PC-3 (cell line): Measurements from ENCODE around the gene ADGRV1. TPM values are rescaled to one million over a fixed set of nuclear protein-coding genes. Genes with fewer than 3 reads are reported as not detected.
A peak's percentile ranks its signal among the peaks of the same experiment; 100 is the strongest.

Experiments
- ATAC-seq: fragments of 200-7000 bp; cut with Tn5 transposase; 2 replicates; pipeline ENCODE4 v1.9.1; 2020; ENCODE audit warnings: mild to moderate bottlenecking, moderate library complexity
- BruUV-seq: library from RNA; stranded (reverse); fragments of 400-500 nt; replicated peaks from 2 replicates; lab custom pipeline; 2021; lab: Mats Ljungman, UMichigan
- CTCF ChIA-PET: fragments of 300-600 bp; sonication (Branson Sonifier 250); formaldehyde crosslinking; loops from one replicate; lab custom pipeline; 2022; ENCODE audit warnings: antibody characterized with exemption; lab: Charles Lee
- POLR2A ChIA-PET: fragments of 300-600 bp; sonication (Branson Sonifier 250); formaldehyde crosslinking; loops from one replicate; lab custom pipeline; 2022; ENCODE audit warnings: antibody characterized with exemption; ENCODE audit not compliant: unreplicated experiment; lab: Charles Lee
- DNase-seq: peaks from one replicate; pipeline ENCODE4 v3.0.0-alpha.2; 2015
- H2AFZ ChIP-seq: fragments of 300-600 bp; sonication (generic); 2 replicates; pipeline ENCODE4 v1.6.0; 2016; ENCODE audit warnings: antibody characterized with exemption, low read length
- H3F3A ChIP-seq: fragments of 300-600 bp; sonication (generic); one replicate; pipeline ENCODE4 v1.6.0; 2017; ENCODE audit warnings: antibody characterized with exemption, low read length, control low read depth, mild to moderate bottlenecking; ENCODE audit not compliant: unreplicated experiment
- H3K27ac ChIP-seq: fragments of 300-600 bp; sonication (generic); 2 replicates; pipeline ENCODE4 v1.5.1; 2016; ENCODE audit warnings: mild to moderate bottlenecking, low read length
- H3K27me3 ChIP-seq: fragments of 300-600 bp; sonication (generic); 2 replicates; pipeline ENCODE4 v1.6.1; 2016; ENCODE audit warnings: low read length, mixed read lengths
- H3K36me3 ChIP-seq: fragments of 300-600 bp; sonication (generic); 2 replicates; pipeline ENCODE4 v1.6.1; 2016; ENCODE audit warnings: low read depth, mixed run types, low read length, mixed read lengths
- H3K4me1 ChIP-seq: fragments of 300-600 bp; sonication (generic); 2 replicates; pipeline ENCODE4 v1.5.1; 2016; ENCODE audit warnings: low read length; ENCODE audit not compliant: insufficient read depth
- H3K4me2 ChIP-seq: fragments of 300-600 bp; sonication (generic); 2 replicates; pipeline ENCODE4 v1.6.0; 2016; ENCODE audit warnings: low read length
- H3K4me3 ChIP-seq: fragments of 300-600 bp; sonication (generic); 2 replicates; pipeline ENCODE4 v1.5.1; 2016; ENCODE audit warnings: mild to moderate bottlenecking, low read length, mixed read lengths
- H3K79me2 ChIP-seq: fragments of 300-600 bp; sonication (generic); 2 replicates; pipeline ENCODE4 v1.6.1; 2017; ENCODE audit warnings: low read length, mixed read lengths
- H3K9ac ChIP-seq: fragments of 300-600 bp; sonication (generic); 2 replicates; pipeline ENCODE4 v1.6.0; 2016; ENCODE audit warnings: mild to moderate bottlenecking, low read length
- H3K9me2 ChIP-seq: fragments of 300-600 bp; sonication (generic); replicated peaks from 2 replicates; pipeline ENCODE4 v1.6.1; 2016; ENCODE audit warnings: mixed run types, low read length, mixed read lengths
- H3K9me3 ChIP-seq: fragments of 300-600 bp; sonication (generic); 2 replicates; pipeline ENCODE4 v1.6.1; 2016; ENCODE audit warnings: low read length, mixed read lengths
- H4K20me1 ChIP-seq: fragments of 300-600 bp; sonication (generic); 2 replicates; pipeline ENCODE4 v1.6.1; 2016; ENCODE audit warnings: low read length, mixed read lengths
- CTCF ChIP-seq: fragments of 300-600 bp; sonication (generic); conservative IDR thresholded peaks from 2 replicates; pipeline ENCODE4 v1.5.1; 2017; ENCODE audit warnings: antibody characterized with exemption, low read depth, mild to moderate bottlenecking, low read length
- EZH2 ChIP-seq: fragments of 300-600 bp; sonication (generic); IDR thresholded peaks from one replicate; pipeline ENCODE4 v1.6.1; 2017; ENCODE audit warnings: antibody characterized with exemption, mild to moderate bottlenecking, low read length; ENCODE audit not compliant: unreplicated experiment
- EZH2phosphoT487 ChIP-seq: fragments of 300-600 bp; sonication (generic); IDR thresholded peaks from 2 replicates; pipeline ENCODE4 v1.6.1; 2018; ENCODE audit warnings: mild to moderate bottlenecking, antibody characterized with exemption, low read length, borderline replicate concordance
- intact Hi-C: fragments of 100-400 bp; cut with micrococcal nuclease; formaldehyde crosslinking; loops from 2 replicates; pipeline ENCODE4 v1.9.0; 2023
- total RNA-seq: library from RNA; depleted of rRNA; stranded (reverse); fragments of >200 nt; gene quantifications from 2 replicates; pipeline ENCODE4 v1.2.3, GENCODE V29; 2014

Gene ADGRV1
- total RNA-seq, 1 experiment from 2014 or later = 22.7 TPM

- H3K27me3 ChIP-seq = no peaks in the 10 kb centered on the region
- BruUV-seq = no TSS peak
- no peak overlapping the region for H3K9ac ChIP-seq
- TF ChIP-seq EZH2phosphoT487 (no peak), CTCF (no peak), EZH2 (no peak)
- ATAC-seq (no peak), DNase-seq (no peak)
- no peak overlapping the region for H2AFZ ChIP-seq
- no peak overlapping the region for H3K4me3 ChIP-seq
- H3K9me2 ChIP-seq = no peaks in the 10 kb centered on the region
- ChIA-PET CTCF (no interaction called here), POLR2A (interaction anchor here (0.6 kb wide), 1 partner anchor 493 kb away, joined by 3 read pairs; no protein-coding TSS in a partner anchor)
- H3K36me3 ChIP-seq = no peaks in the 10 kb centered on the region
- H3F3A ChIP-seq = peaks cover 14% of the 10 kb centered on the region
- no peak overlapping the region for H3K27ac ChIP-seq
- no peaks in the 10 kb centered on the region for H4K20me1 ChIP-seq
- H3K9me3 ChIP-seq = no peaks in the 10 kb centered on the region
- H3K4me1 ChIP-seq = peaks cover 66% of the 10 kb centered on the region
- peak overlapping the region; percentile 75; the same call in 1 of the 2 replicates for H3K4me2 ChIP-seq
- intact Hi-C loops = no loop called here
- no peaks in the 10 kb centered on the region for H3K79me2 ChIP-seq
Measured at GRCh38 chr5:90890180-90890579, 331.6 kb downstream of the ADGRV1 start.

GRCh38 chr5:90894866-90895420 lies 336.3 kb downstream of the ADGRV1 start:
- CTCF ChIA-PET = no interaction called here
- ATAC-seq (no peak), DNase-seq (no peak)
- POLR2A ChIA-PET = interaction anchor here (0.5 kb wide), 1 partner anchor 421 kb away, joined by 3 read pairs; the partner anchor contains the start of gene MBLAC2
- BruUV-seq = no TSS peak
- H3K9ac ChIP-seq = no peak overlapping the region
- H2AFZ ChIP-seq = no peak overlapping the region
- no peaks in the 10 kb centered on the region for H4K20me1 ChIP-seq
- H3K27me3 ChIP-seq = no peaks in the 10 kb centered on the region
- H3K9me2 ChIP-seq = no peaks in the 10 kb centered on the region
- no peak overlapping the region for H3K4me2 ChIP-seq
- H3F3A ChIP-seq = no peaks in the 10 kb centered on the region
- H3K27ac ChIP-seq = no peak overlapping the region
- no peak for TF ChIP-seq EZH2phosphoT487
- no peak for TF ChIP-seq EZH2
- no peak for TF ChIP-seq CTCF
- peaks cover 57% of the 10 kb centered on the region for H3K4me1 ChIP-seq
- intact Hi-C loops = no loop called here
- no peak overlapping the region for H3K4me3 ChIP-seq
- no peaks in the 10 kb centered on the region for H3K36me3 ChIP-seq
- no peaks in the 10 kb centered on the region for H3K9me3 ChIP-seq
- H3K79me2 ChIP-seq = no peaks in the 10 kb centered on the region

GRCh38 chr5:90897618-90898017 lies 339.0 kb downstream of the ADGRV1 start:
- H3K9ac ChIP-seq = no peak overlapping the region
- no peak for ATAC-seq
- intact Hi-C loops = no loop called here
- no peaks in the 10 kb centered on the region for H3K27me3 ChIP-seq
- H3F3A ChIP-seq = no peaks in the 10 kb centered on the region
- no peaks in the 10 kb centered on the region for H3K9me3 ChIP-seq
- CTCF ChIA-PET = interaction anchor here (1.1 kb wide), 1 partner anchor 11 kb away, joined by 6 read pairs; no protein-coding TSS in a partner anchor
- no peaks in the 10 kb centered on the region for H3K79me2 ChIP-seq
- DNase-seq = no peak
- POLR2A ChIA-PET = no interaction called here
- no peak overlapping the region for H2AFZ ChIP-seq
- H3K4me1 ChIP-seq = peaks cover 50% of the 10 kb centered on the region
- H3K4me3 ChIP-seq = no peak overlapping the region
- no peaks in the 10 kb centered on the region for H3K9me2 ChIP-seq
- H3K27ac ChIP-seq = peak overlapping the region; percentile 69
- peak overlapping the region; percentile 44 for H3K4me2 ChIP-seq
- H3K36me3 ChIP-seq = no peaks in the 10 kb centered on the region
- H4K20me1 ChIP-seq = no peaks in the 10 kb centered on the region
- TF ChIP-seq EZH2phosphoT487 = no peak
- BruUV-seq = no TSS peak
